Loucy (cell line): ENCODE data around the gene VPS16.

Experiments
- CTCF ChIP-seq: fragments of 200-600 bp; sonication (generic); conservative IDR thresholded peaks from 2 replicates; pipeline ENCODE4 v1.5.1; 2014; ENCODE audit warnings: mild to moderate bottlenecking, antibody characterized with exemption, low read length
- EZH2phosphoT487 ChIP-seq: fragments of 200-600 bp; IDR thresholded peaks from 2 replicates; pipeline ENCODE4 v1.6.1; 2018; ENCODE audit warnings: antibody characterized with exemption, mild to moderate bottlenecking, moderate library complexity, borderline replicate concordance

- TF ChIP-seq CTCF (no peak), EZH2phosphoT487 (no peak)
These were observed 7.3 kb downstream of the VPS16 start for GRCh38 chr20:2847802-2848201.
